HepG2 (cell line): Measurements from ENCODE around the gene SRCIN1. TPM values are rescaled to one million over a fixed set of nuclear protein-coding genes. Genes with fewer than 3 reads are reported as not detected.
A peak's percentile ranks its signal among the peaks of the same experiment; 100 is the strongest.

Experiments used
- ATAC-seq: fragments of 200-7000 bp; cut with Tn5 transposase; 3 replicates; pipeline ENCODE4 v1.9.1; 2020; ENCODE audit warnings: mild to moderate bottlenecking, moderate library complexity
- BruUV-seq: library from RNA; stranded (reverse); fragments of 400-500 nt; replicated peaks from 2 replicates; lab custom pipeline; 2021; lab: Mats Ljungman, UMichigan
- CTCF ChIA-PET: fragments of 300-600 bp; formaldehyde crosslinking; extraction: SDS; loops from one replicate; lab custom pipeline; 2021; ENCODE audit warnings: low total read pairs, inconsistent platforms, low intra/inter-chr PET ratio; lab: Yijun Ruan, JAX
- POLR2A ChIA-PET: fragments of 350-600 bp; sonication (Branson Sonifier 250); formaldehyde crosslinking; loops from one replicate; lab custom pipeline; 2020; ENCODE audit warnings: antibody characterized with exemption, inconsistent platforms; lab: Yijun Ruan, JAX
- DNase-seq: peaks from one replicate; pipeline ENCODE4 v3.0.0-alpha.2; 2015; ENCODE audit warnings: low spot score
- FAIRE-seq: peaks from 3 replicates; lab custom pipeline; 2011; peaks lifted over from hg19 to GRCh38; lab: Jason Lieb, UNC
- H2AFZ ChIP-seq: one replicate; pipeline ENCODE4 v1.6.1; 2011; ENCODE audit warnings: low read length, inconsistent platforms
- H3K27ac ChIP-seq: fragments of 300-600 bp; 3 replicates; pipeline ENCODE4 v1.8.0; 2011; ENCODE audit warnings: mixed run types, mild to moderate bottlenecking, mixed read lengths, low read length, inconsistent platforms; ENCODE audit not compliant: insufficient read depth; ENCODE audit errors: extremely low read length
- H3K27me3 ChIP-seq, 2 experiments: fragments of 200-600 bp in 1 of 2; 2 replicates in 1 of 2; 3 replicates in 1 of 2; pipeline versions ENCODE4 v1.6.0 to v1.8.0; 2011; ENCODE audit warnings: low read length in 2 of 2, mild to moderate bottlenecking in 2 of 2, moderate library complexity in 2 of 2, inconsistent platforms in 1 of 2; ENCODE audit not compliant: insufficient read depth in 2 of 2, control insufficient read depth in 1 of 2
- H3K36me3 ChIP-seq, 2 experiments: fragments of 200-600 bp in 1 of 2; replicated peaks in 1 of 2; 2 replicates in 1 of 2; 3 replicates in 1 of 2; pipeline versions ENCODE4 v1.5.1 to v1.8.0; 2011; ENCODE audit warnings: low read length in 2 of 2, inconsistent platforms in 1 of 2; ENCODE audit not compliant: insufficient read depth in 2 of 2, control insufficient read depth in 1 of 2
- H3K4me1 ChIP-seq: 2 replicates; pipeline ENCODE4 v1.5.1; 2012; ENCODE audit warnings: low read length, inconsistent platforms; ENCODE audit not compliant: insufficient read depth
- H3K4me2 ChIP-seq: 2 replicates; pipeline ENCODE4 v1.6.0; 2011; ENCODE audit warnings: low read depth, low read length, inconsistent platforms
- H3K4me3 ChIP-seq, 3 experiments: fragments of 200-600 bp in 1 of 3; sonication (generic), shearing (Covaris generic) in 1 of 3; replicated peaks in 1 of 3; 2 replicates each; pipeline ENCODE4 v1.5.1; 2011 to 2016; ENCODE audit warnings: low read length in 3 of 3, inconsistent platforms in 2 of 3, low read depth in 2 of 3, mild to moderate bottlenecking in 2 of 3, control low read depth in 1 of 3, mixed read lengths in 1 of 3; ENCODE audit not compliant: insufficient read depth in 1 of 3
- H3K79me2 ChIP-seq: one replicate; pipeline ENCODE4 v1.6.1; 2011; ENCODE audit warnings: low read length, inconsistent platforms; ENCODE audit not compliant: insufficient read depth
- H3K9ac ChIP-seq: 2 replicates; pipeline ENCODE4 v1.6.0; 2011; ENCODE audit warnings: mild to moderate bottlenecking, low read depth, low read length, inconsistent platforms; ENCODE audit not compliant: insufficient read depth
- H3K9me3 ChIP-seq: 2 replicates; pipeline ENCODE4 v1.5.1; 2012; ENCODE audit warnings: mild to moderate bottlenecking, low read length
- H4K20me1 ChIP-seq: 2 replicates; pipeline ENCODE4 v1.6.0; 2011; ENCODE audit warnings: inconsistent platforms, mild to moderate bottlenecking, low read length, moderate library complexity; ENCODE audit not compliant: insufficient read depth
- FOXP4 ChIP-seq: sonication (generic); formaldehyde crosslinking; IDR thresholded peaks from 2 replicates; pipeline ENCODE4 v1.4.0; 2020; ENCODE audit warnings: missing genetic modification reagents
- HNRNPK ChIP-seq: fragments of 200-400 bp; formaldehyde crosslinking; IDR thresholded peaks from 2 replicates; pipeline ENCODE4 v1.6.1; 2018; ENCODE audit warnings: low read length, low read depth, moderate library complexity, mild to moderate bottlenecking; ENCODE audit not compliant: poor library complexity, severe bottlenecking
- MTA1 ChIP-seq: sonication (generic); formaldehyde crosslinking; IDR thresholded peaks from 2 replicates; pipeline ENCODE4 v1.4.0; 2020; ENCODE audit warnings: missing genetic modification reagents, mild to moderate bottlenecking, borderline replicate concordance
- ZBTB25 ChIP-seq: IDR thresholded peaks from 2 replicates; pipeline ENCODE4 v1.6.1; 2018; ENCODE audit warnings: missing genetic modification reagents
- ZNF12 ChIP-seq: sonication (generic); formaldehyde crosslinking; IDR thresholded peaks from 2 replicates; pipeline ENCODE4 v1.5.0; 2020; ENCODE audit warnings: missing genetic modification reagents
- ZNF263 ChIP-seq: sonication (generic); formaldehyde crosslinking; IDR thresholded peaks from 2 replicates; pipeline ENCODE4 v1.4.0; 2020; ENCODE audit warnings: missing genetic modification reagents
- ZNF7 ChIP-seq: IDR thresholded peaks from 2 replicates; pipeline ENCODE4 v1.6.1; 2016; ENCODE audit warnings: missing biosample characterization, missing genetic modification reagents
- ZNF83 ChIP-seq: sonication (generic); formaldehyde crosslinking; IDR thresholded peaks from 2 replicates; pipeline ENCODE4 v1.4.0; 2020; ENCODE audit warnings: missing genetic modification reagents, mild to moderate bottlenecking, borderline replicate concordance
- WGBS: methylation state at CpG from one replicate; pipeline ENCODE4 v1.1.6; 2017; ENCODE audit warnings: low lambda C conversion rate; 5-methylcytosine and 5-hydroxymethylcytosine counted together
- in situ Hi-C: cut with HindIII; loops from 2 replicates; pipeline ENCODE4 v1.10.0; 2017; ENCODE audit warnings: low pct_unique_long_range_greater_than_20kb; ENCODE audit not compliant: extremely low pct_ligation_motif_present
- intact Hi-C: fragments of 100-400 bp; cut with micrococcal nuclease; formaldehyde crosslinking; loops from one replicate; pipeline ENCODE4 v1.10.0; 2022; ENCODE audit not compliant: unreplicated experiment
- polyA plus RNA-seq, 8 experiments: library from polyadenylated mRNA; depleted of rRNA in 3 of 8; stranded (reverse) in 7 of 8; unstranded in 1 of 8; fragments of >200 nt; fragmentation: Illumina TruSeq in 4 of 8; extraction: Trizol in 4 of 8; gene quantifications; 2 replicates each; pipeline versions ENCODE4 v1.2.1 to v1.2.3, GENCODE V29; 2011 to 2016; ENCODE audit warnings: low read depth in 4 of 8, missing spikeins in 1 of 8, mixed read lengths in 1 of 8; ENCODE audit not compliant: insufficient read depth in 1 of 8
- total RNA-seq, 5 experiments: library from RNA; depleted of rRNA; stranded (reverse); fragments of >200 nt; fragmentation: Illumina TruSeq; extraction: Trizol; gene quantifications; 2 replicates each; pipeline ENCODE4 v1.2.3, GENCODE V29; 2016; ENCODE audit warnings: low read depth in 1 of 5

Gene SRCIN1
- total and polyA plus RNA-seq, 2 of the 13 experiments (the other 11 are each of a cell fraction or from before 2014, with no cell fraction given): 1.2 to 9.6 TPM

GRCh38 chr17:38554430-38555350 is 51.1 kb downstream of the SRCIN1 start (continued):
- no peak for TF ChIP-seq FOXP4 (CRISPR knock-in tag)
- no peak for TF ChIP-seq ZBTB25 (CRISPR knock-in tag)
- TF ChIP-seq ZNF12: no peak
- TF ChIP-seq ZNF83 (CRISPR knock-in tag): no peak

GRCh38 chr17:38552343-38552742 is 53.4 kb downstream of the SRCIN1 start:
- no peaks in the 10 kb centered on the region for H3K79me2 ChIP-seq
- no peak overlapping the region for H2AFZ ChIP-seq
- no peak for ATAC-seq
- no peaks in the 10 kb centered on the region for H3K36me3 ChIP-seq
- DNase-seq: no peak
- H4K20me1 ChIP-seq: no peaks in the 10 kb centered on the region
- no peak overlapping the region for H3K27ac ChIP-seq
- ChIA-PET CTCF (no interaction called here), POLR2A (no interaction called here)
- intact Hi-C loops: no loop called here
- H3K9ac ChIP-seq: no peak overlapping the region
- H3K4me1 ChIP-seq: peaks cover 4% of the 10 kb centered on the region
- H3K4me2 ChIP-seq: no peak overlapping the region
- TF ChIP-seq ZNF263 (peak; percentile 71), MTA1 (CRISPR knock-in tag) (0 out of 2 replicates have a peak, but pooled peaks have one; percentile 14), ZNF7 (no peak), HNRNPK (no peak)
- no peaks in the 10 kb centered on the region for H3K9me3 ChIP-seq
- H3K4me3 ChIP-seq: no peak overlapping the region
- no peak for FAIRE-seq
- BruUV-seq: no TSS peak
- in situ Hi-C loops: loop anchor here (5.0 kb wide), 1 partner anchor 35 kb away; no protein-coding TSS in a partner anchor
- 0 out of 5 replicates have a peak, but pooled peaks cover 0 to 2% of the 10 kb centered on the region in 2 experiments for H3K27me3 ChIP-seq
- WGBS: 81% methylated on average over 16 of the region's 17 CpGs
